Stimulated activated CD8-positive, alpha-beta memory T cell treated with anti-CD3 and anti-CD28 coated beads, Interleukin-15, amount 100 ng/mL, for 24 hours (primary cell): ENCODE results near the gene ASPA.

Source experiments
- DNase-seq: peaks from one replicate; pipeline ENCODE4 v3.0.0-alpha.2; 2020; ENCODE audit warnings: low read depth

The ASPA gene

DNA sequence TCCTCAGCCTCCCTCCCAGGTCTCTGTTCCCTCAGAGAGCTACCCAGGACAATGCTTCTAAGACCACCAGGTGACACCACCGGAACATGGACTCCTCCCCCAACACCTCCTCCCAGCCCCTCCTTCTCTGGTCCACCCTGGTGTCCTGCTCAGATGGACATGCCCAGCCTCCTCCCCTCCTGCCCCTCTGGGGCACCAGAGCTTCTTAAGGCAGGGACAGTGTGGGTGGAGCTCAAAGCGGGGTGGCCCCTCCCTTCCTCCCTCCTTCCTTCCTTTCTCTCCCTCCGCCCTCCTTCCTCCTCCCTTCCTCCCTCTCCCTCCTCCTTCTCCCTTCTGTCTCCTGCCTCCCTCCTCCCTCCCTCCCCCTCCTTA is 59.1 kb downstream of the ASPA start:
- no peak for DNase-seq

DNA sequence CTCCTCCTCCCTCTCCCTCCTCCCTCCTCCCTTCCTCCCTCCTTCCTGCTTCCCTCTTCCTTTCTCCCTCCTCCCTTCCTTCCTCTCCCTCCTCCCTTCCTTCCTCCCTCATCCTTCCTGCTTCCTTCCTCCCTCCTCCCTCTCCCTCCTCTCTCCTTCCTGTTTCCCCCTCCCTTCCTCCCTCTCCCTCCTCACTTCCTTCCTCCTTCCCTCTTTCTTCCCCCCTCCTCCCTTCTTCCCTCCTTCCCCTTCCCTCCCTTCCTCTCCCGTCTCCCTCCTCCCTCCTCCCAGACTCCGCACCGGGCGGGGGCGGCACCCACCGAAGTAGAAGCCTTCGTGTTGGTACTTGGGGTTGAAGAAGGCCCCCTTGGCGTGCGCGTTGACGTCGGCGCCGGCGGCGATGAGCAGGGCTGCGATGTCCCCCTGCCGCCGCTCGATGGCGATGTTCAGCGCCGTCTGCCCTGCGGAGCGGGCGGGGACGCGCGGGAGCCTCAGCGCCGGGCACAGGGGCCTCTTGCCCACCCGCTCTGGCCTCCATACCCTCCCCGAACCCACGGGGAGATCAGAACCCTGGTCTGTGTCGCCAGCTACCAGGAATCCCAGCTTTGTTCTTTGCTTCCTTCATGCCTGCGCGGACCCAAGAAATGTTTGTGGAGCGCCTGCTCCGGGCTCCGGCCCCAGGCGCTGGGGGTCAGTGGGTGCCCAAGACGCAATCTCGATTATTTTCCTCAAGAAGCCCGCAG is 59.6 kb downstream of the ASPA start:
- peak; percentile 54 for DNase-seq

DNA sequence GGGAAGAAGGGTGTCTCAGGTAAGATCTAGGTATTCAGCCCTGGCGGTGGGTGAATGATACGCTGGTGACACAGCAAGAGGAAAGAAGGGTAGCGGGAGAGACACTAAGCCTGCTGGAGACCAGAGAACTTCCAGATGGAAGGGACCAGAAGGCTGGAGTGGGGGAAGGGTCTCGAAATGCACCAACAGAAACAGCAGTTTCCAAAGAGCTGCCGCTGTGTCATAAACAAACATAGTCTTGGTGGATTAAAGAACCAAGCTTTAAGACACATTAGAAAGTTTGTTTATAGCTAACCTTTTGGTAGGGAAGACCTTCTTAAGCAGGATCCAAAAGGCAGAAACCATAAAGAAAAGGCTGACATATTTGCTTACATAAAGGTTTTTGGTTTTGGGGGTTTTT is 60.9 kb downstream of the ASPA start:
- no peak for DNase-seq

DNA sequence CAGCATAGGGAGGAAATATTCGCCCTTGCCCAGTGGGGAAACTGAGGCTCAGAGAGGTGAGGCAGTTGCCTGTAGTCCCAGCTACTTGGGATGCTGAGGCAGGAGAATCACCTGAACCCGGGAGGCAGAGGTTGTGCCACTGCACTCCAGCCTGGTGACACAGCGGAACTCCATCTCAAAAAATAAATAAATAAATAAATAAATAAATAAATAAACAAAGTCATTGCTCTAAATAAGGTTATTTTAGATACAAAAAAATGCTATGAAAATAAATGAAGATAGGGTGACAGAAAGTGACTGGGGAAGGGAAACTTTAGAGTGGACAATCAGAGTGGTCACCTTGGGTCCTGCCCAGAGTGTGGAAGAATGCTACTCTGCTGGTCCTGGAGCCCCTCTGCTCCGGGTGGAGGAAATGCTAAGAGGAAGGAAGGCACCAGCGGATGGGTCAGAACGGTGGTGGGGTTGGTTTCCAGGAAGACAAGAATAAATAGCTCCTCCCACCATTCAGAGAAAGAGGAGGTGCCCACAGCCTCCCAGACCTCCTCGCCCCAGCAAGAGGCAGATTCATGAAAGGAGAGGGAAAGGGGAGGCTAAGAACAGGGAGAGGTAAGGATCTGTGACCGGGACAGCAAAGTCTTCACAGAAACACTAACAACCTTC is 64.2 kb downstream of the ASPA start:
- DNase-seq = no peak

DNA sequence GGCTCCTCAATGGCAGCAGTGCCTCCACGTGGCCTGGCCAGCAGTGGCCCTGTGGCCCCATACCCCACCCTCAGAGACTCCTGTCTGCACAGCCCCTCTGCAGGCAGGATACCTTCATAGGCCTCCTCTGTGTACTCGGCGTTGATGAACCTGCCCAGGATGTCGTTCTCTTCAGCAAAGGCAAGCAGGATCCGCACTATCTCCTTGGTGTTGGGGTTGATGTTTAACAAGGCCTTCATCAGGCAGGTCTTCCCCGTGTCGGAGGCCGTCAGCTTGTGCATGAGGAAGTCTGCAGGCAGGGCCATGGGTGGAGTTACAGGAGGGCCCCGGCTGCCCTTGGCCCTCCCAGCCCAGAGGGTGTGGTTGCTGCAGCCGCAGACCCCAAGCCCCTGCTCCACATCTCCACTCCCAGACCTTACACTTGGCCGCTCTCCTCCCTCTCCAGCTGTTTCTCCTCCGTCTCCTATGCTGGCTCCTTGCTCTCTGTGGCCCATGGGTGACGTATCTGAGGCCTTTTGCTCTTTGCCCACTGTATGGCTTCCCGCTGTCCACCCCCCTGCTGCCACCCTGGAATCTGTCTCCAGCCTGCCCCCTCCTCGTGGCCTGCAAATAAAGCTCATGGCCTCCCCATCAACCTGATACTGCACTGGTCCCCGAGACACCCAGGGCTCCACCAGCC is 66.8 kb downstream of the ASPA start:
- no peak for DNase-seq

DNA sequence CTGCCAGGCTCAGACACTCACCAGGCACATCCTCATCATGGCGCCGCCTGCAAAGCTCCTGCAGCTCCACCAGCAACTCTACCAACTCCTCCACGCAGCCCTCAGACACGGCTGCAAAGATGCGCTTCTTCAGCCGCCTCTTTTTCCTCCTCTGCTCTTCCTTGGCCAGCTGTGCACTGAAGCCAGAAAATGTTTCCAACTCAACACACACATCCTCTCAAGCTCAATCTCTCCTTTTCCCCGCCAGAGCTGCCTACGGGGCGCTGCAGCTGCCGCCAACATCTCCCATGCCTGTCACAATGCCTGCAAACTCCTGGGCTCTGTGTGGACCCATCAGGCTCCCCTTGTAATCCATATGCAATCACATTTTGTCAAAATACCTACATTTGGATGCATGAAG is 67.7 kb downstream of the ASPA start:
- DNase-seq = no peak

DNA sequence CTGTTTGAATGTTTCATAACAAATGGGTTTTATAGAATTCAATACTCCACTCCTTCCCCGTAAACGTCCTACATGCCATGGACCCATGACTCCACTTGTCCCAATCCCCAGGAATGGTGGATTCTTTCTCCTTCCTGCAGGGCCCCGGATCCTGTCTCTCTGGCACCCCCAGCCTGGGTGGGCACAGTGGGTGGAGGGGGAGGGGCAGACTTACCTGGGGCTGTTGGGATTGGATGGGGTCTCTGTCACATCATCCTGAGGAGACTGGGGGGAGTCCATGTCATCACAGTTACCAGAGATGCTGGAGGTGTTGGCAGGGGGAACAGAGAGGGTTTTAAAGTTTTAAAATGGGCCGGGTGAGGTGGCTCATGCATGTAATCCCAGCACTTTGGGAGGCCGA is 68.6 kb downstream of the ASPA start:
- DNase-seq = no peak

DNA sequence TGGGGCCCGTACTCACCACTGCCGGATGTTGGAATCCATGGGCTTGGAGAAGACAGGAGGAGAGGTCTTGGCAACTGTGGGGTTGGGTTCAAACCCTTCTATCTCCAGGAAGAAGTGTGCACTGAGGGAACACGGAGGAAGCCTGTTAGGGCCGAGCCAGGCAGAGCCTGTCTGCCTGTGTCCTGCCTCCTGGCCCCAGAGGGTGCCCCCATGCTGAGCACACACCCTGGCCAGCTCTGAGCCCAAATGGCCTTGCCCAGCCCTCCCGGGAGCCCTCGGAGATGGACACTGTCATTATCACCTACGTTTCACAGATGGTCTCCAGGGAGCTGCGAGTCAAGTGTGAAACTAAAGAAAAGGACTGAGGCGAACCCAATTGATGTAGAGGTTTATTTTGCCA is 69.4 kb downstream of the ASPA start:
- no peak for DNase-seq

DNA sequence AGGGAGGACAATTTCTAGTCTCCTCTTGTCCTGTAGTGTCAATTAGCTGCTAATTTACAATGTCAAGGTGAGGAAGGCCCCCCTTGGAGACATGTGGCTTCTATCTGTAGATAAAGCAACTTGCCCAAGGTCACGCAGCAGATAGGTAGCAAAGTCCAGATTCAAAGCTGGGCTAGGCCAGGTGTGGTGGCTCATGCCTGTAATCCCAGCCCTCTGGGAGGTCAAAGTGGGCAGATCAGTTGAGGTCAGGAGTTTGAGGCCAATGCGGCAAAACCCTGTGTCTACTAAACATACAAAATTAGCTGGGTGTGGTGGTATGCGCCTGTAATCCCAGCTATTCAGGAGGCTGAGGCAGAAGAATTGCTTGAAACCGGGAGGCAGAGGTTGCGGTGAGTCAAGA is 70.7 kb downstream of the ASPA start:
- DNase-seq = no peak

DNA sequence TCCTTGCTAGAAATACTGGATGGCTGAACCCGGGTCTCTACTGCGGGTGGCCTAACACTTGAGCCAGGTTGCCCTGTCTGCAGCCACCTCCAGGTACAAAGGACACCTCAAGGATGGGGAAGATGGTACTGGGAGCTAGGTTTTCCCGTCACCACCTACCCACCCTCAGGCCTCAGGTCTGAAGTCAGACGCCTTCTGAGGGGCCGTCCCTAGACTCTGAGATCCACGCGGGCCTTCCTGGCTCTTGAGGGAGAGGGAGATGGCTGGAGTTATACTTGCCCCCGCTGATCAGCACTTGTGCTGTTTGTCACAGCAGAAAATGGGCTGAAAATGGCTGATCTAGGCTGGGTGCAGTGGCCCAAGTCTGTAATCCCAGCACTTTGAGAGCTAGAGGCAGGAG is 71.2 kb downstream of the ASPA start:
- no peak for DNase-seq

GRCh38 chr17:3547628-3548027 is 71.8 kb downstream of the ASPA start:
- DNase-seq = no peak

- DNase-seq = no peak
These were observed 73.9 kb downstream of the ASPA start for GRCh38 chr17:3549610-3550162.

- no peak for DNase-seq
These were observed 75.4 kb downstream of the ASPA start for GRCh38 chr17:3551189-3551588.

- no peak for DNase-seq
These were observed 77.1 kb downstream of the ASPA start for GRCh38 chr17:3552916-3553315.
